Measurements from ENCODE around the gene FAM13C.
A peak's percentile ranks its signal among the peaks of the same experiment; 100 is the strongest.

Gene FAM13C

DNA sequence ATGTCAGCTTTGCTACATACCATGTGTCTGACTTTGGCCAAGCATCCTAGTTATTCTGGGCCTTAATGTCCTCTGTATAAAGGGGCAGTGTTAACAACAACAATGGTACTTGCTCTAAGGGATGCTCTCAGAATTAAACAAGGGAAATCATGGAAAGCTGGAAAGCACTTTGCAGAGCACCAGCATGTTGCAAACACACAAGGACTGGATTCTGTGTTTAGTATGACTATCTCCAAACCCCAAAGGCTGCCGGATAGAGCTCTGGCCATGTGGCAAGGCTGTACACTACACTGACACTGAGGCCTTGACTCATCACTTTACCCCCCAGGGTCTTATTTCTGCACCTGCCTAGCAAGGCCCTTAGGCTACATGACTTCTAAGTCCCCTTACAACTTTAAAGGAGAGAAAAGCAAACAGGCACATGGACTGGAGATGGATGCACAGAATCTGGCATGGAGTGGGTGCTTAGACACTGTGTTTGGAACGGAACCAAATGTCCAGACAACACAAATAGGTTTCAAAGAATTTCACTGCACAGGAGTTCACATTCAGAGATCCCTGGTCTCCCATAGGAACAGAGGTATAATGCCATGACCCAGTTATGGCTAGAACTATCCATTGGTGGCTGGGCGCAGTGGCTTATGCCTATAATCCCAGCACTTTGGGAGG, 74.6 kb downstream of the FAM13C start:
- H3K18ac ChIP-seq (ENCODE audit: low read length): no peak overlapping the region
- H3K27me3 ChIP-seq (ENCODE audit: control insufficient read depth in 3 of 3, insufficient read depth in 3 of 3, low read depth in 1 of 3, low read length in 3 of 3): no peaks in the 10 kb centered on the region
- H3K4ac ChIP-seq (ENCODE audit: low read length): no peak overlapping the region
- no peaks in the 10 kb centered on the region for H3K79me1 ChIP-seq (ENCODE audit: low read depth, low read length)
- no peak overlapping the region for H4K8ac ChIP-seq (ENCODE audit: low read depth, low read length)
- H3K9ac ChIP-seq (ENCODE audit: low read depth, low read length, poor library complexity): no peak overlapping the region
- peaks cover 0 to 11% of the 10 kb centered on the region in 2 donors for H3K4me1 ChIP-seq (ENCODE audit: control insufficient read depth in 2 of 2, insufficient read depth in 1 of 2, low read depth in 1 of 2, low read length in 2 of 2)
- no peaks in the 10 kb centered on the region for H3K36me3 ChIP-seq (replicated peaks in 1 of 2; ENCODE audit: control insufficient read depth in 2 of 2, insufficient read depth in 2 of 2, low read length in 2 of 2)
- H2BK5ac ChIP-seq (ENCODE audit: low read length): no peak overlapping the region
- WGBS, 2 donors (ENCODE audit: extremely low coverage in 2 of 2, insufficient read length in 2 of 2, insufficient replicate concordance in 1 of 2): no CpG with 5 or more reads among the region's 3 CpGs
- no peak for DNase-seq (ENCODE audit: low spot score)
- H3K4me2 ChIP-seq (ENCODE audit: insufficient read depth, low read length, poor library complexity, severe bottlenecking): no peak overlapping the region
- no peak overlapping the region for H2BK120ac ChIP-seq (ENCODE audit: low read depth, low read length)
- peaks cover 0 to 1% of the 10 kb centered on the region in 2 donors for H3K9me3 ChIP-seq (replicated peaks in 1 of 2; ENCODE audit: control insufficient read depth in 2 of 2, insufficient read depth in 1 of 2, low read depth in 1 of 2, low read length in 2 of 2)
- H3K4me3 ChIP-seq (ENCODE audit: low read length in 2 of 2): no peak overlapping the region
- H2BK12ac ChIP-seq (ENCODE audit: low read length): no peak overlapping the region
- no peak overlapping the region for H4K91ac ChIP-seq (ENCODE audit: low read depth, low read length, poor library complexity)
- H3K27ac ChIP-seq (replicated peaks; ENCODE audit: low read length): no peak overlapping the region
- no peak overlapping the region for H3K23ac ChIP-seq (ENCODE audit: low read depth, low read length, poor library complexity)
- no peak overlapping the region for H2AFZ ChIP-seq (ENCODE audit: low read length)
- H2AK5ac ChIP-seq (ENCODE audit: low read depth, low read length): no peak overlapping the region
- H2BK15ac ChIP-seq (ENCODE audit: low read length): no peak overlapping the region
- no peak overlapping the region for H3K14ac ChIP-seq (ENCODE audit: low read length)

DNA sequence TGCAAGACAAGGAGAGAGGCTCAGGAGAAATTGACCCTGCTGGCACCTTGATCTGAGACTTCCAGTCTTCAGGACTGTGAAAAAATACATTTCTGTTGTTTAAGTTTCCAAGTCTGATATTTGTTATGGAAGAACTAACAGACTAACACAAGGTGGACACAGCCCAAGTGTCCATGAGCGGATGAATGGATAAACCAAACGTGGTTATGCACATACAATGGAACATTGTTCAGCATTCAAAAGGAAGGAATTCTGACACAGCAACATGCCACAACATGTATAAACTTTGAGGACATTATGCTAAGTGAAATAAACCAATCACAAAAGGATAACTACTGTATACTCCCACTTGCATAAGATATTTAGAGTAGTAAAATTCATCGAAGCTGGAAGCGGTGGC, 76.5 kb downstream of the FAM13C start:
- no peak overlapping the region for H3K4me2 ChIP-seq (ENCODE audit: insufficient read depth, low read length, poor library complexity, severe bottlenecking)
- no peak overlapping the region for H3K4ac ChIP-seq (ENCODE audit: low read length)
- WGBS, 2 donors (ENCODE audit: extremely low coverage in 2 of 2, insufficient read length in 2 of 2, insufficient replicate concordance in 1 of 2): no CpG with 5 or more reads among the region's 4 CpGs
- DNase-seq (ENCODE audit: low spot score): no peak
- no peak overlapping the region for H2AK5ac ChIP-seq (ENCODE audit: low read depth, low read length)
- no peak overlapping the region for H3K4me3 ChIP-seq (ENCODE audit: low read length in 2 of 2)
- no peak overlapping the region for H4K8ac ChIP-seq (ENCODE audit: low read depth, low read length)
- H3K79me1 ChIP-seq (ENCODE audit: low read depth, low read length): no peaks in the 10 kb centered on the region
- no peak overlapping the region for H2AFZ ChIP-seq (ENCODE audit: low read length)
- no peak overlapping the region for H3K27ac ChIP-seq (replicated peaks; ENCODE audit: low read length)
- no peaks in the 10 kb centered on the region for H3K27me3 ChIP-seq (ENCODE audit: control insufficient read depth in 3 of 3, insufficient read depth in 3 of 3, low read depth in 1 of 3, low read length in 3 of 3)
- H3K9ac ChIP-seq (ENCODE audit: low read depth, low read length, poor library complexity): no peak overlapping the region
- peaks cover 0 to 1% of the 10 kb centered on the region in 2 donors for H3K9me3 ChIP-seq (replicated peaks in 1 of 2; ENCODE audit: control insufficient read depth in 2 of 2, insufficient read depth in 1 of 2, low read depth in 1 of 2, low read length in 2 of 2)
- no peak overlapping the region for H2BK5ac ChIP-seq (ENCODE audit: low read length)
- no peak overlapping the region for H3K23ac ChIP-seq (ENCODE audit: low read depth, low read length, poor library complexity)
- H3K18ac ChIP-seq (ENCODE audit: low read length): no peak overlapping the region
- no peak overlapping the region for H4K91ac ChIP-seq (ENCODE audit: low read depth, low read length, poor library complexity)
- no peak overlapping the region for H2BK120ac ChIP-seq (ENCODE audit: low read depth, low read length)
- H3K36me3 ChIP-seq (replicated peaks in 1 of 2; ENCODE audit: control insufficient read depth in 2 of 2, insufficient read depth in 2 of 2, low read length in 2 of 2): no peaks in the 10 kb centered on the region
- H3K4me1 ChIP-seq (ENCODE audit: control insufficient read depth in 2 of 2, insufficient read depth in 1 of 2, low read depth in 1 of 2, low read length in 2 of 2): peaks cover 0 to 13% of the 10 kb centered on the region in 2 donors
- H2BK15ac ChIP-seq (ENCODE audit: low read length): no peak overlapping the region
- H3K14ac ChIP-seq (ENCODE audit: low read length): no peak overlapping the region
- H2BK12ac ChIP-seq (ENCODE audit: low read length): no peak overlapping the region

DNA sequence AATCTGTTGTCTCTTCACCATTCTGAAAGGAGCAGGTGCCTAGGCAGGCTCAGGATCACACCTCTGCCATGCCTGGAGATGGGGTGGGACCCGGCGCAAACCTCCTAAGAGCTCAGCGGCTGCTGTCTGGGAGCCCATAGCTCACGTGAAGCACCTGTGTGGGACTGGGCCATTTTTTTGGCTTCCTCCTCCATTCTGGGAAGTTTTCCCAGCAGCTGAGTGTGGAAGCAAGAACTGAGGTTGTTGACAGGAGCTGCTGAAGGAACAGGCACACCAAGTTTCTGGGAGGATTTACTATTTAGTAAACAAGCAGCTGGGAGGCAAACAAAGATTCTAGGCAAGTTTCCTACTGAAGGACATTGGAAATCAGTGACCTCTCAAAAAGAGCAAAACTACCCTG, 77.3 kb downstream of the FAM13C start:
- Histone ChIP-seq H3K4me2 (ENCODE audit: insufficient read depth, low read length, poor library complexity, severe bottlenecking) (no peak overlapping the region), H4K8ac (ENCODE audit: low read depth, low read length) (no peak overlapping the region), H3K4me3 (ENCODE audit: low read length in 2 of 2) (no peak overlapping the region), H3K27me3 (ENCODE audit: control insufficient read depth in 3 of 3, insufficient read depth in 3 of 3, low read depth in 1 of 3, low read length in 3 of 3) (no peaks in the 10 kb centered on the region), H2BK120ac (ENCODE audit: low read depth, low read length) (no peak overlapping the region), H2AK5ac (ENCODE audit: low read depth, low read length) (no peak overlapping the region), H3K14ac (ENCODE audit: low read length) (no peak overlapping the region), H3K27ac (replicated peaks; ENCODE audit: low read length) (no peak overlapping the region), H3K4me1 (ENCODE audit: control insufficient read depth in 2 of 2, insufficient read depth in 1 of 2, low read depth in 1 of 2, low read length in 2 of 2) (peaks cover 0 to 13% of the 10 kb centered on the region in 2 donors), H3K4ac (ENCODE audit: low read length) (no peak overlapping the region), H2AFZ (ENCODE audit: low read length) (no peak overlapping the region), H3K9ac (ENCODE audit: low read depth, low read length, poor library complexity) (no peak overlapping the region), H4K91ac (ENCODE audit: low read depth, low read length, poor library complexity) (no peak overlapping the region), H3K23ac (ENCODE audit: low read depth, low read length, poor library complexity) (no peak overlapping the region), H3K79me1 (ENCODE audit: low read depth, low read length) (no peaks in the 10 kb centered on the region), H3K36me3 (replicated peaks in 1 of 2; ENCODE audit: control insufficient read depth in 2 of 2, insufficient read depth in 2 of 2, low read length in 2 of 2) (no peaks in the 10 kb centered on the region), H2BK15ac (ENCODE audit: low read length) (peak overlapping the region; percentile 60), H2BK5ac (ENCODE audit: low read length) (no peak overlapping the region), H3K9me3 (replicated peaks in 1 of 2; ENCODE audit: control insufficient read depth in 2 of 2, insufficient read depth in 1 of 2, low read depth in 1 of 2, low read length in 2 of 2) (peaks cover 0 to 1% of the 10 kb centered on the region in 2 donors), H3K18ac (ENCODE audit: low read length) (no peak overlapping the region), H2BK12ac (ENCODE audit: low read length) (peak overlapping the region; percentile 79)
- DNase-seq (ENCODE audit: low spot score): no peak
- no CpG with 5 or more reads among the region's 4 CpGs for WGBS, 2 donors (ENCODE audit: extremely low coverage in 2 of 2, insufficient read length in 2 of 2, insufficient replicate concordance in 1 of 2)

DNA sequence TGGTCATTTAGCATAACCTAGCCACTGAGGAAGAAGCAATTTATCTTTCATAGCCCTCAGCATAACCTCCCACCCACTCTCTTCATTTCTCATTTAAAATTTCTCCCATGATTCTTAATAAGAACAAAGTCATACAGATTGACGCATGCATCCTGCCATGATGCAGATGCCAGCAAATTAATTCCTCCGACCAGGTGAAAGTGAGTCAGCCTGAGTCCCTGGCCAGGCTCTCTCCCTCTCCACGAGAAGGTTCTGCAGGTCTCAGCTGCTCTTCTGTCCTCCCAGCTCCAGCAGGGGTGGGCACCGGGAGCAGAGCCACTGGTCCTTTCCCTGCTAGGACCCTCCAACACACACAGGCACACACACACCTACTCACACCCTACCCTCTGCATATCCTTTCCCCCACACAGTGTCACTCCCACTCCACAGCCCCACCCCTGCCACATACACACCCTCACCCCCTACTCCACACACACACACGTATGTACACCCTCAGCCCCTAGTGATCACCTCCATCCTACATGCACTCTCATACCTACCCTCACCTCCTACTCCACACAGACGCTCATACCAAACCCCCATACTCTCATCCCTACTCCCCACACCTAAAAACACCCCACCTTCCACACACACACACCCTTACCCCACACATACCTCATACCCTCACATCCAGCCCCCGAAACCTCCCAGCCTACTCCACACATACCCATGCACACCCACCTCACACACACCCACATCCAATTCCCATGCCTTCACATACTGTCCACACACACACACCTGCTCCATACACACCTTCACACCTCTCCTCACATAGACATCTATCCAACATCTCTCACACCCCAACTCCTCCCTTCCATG, 78.0 kb downstream of the FAM13C start:
- DNase-seq (ENCODE audit: low spot score): no peak
- Histone ChIP-seq H3K4me3 (ENCODE audit: low read length in 2 of 2) (no peak overlapping the region), H2BK120ac (ENCODE audit: low read depth, low read length) (no peak overlapping the region), H3K27me3 (ENCODE audit: control insufficient read depth in 3 of 3, insufficient read depth in 3 of 3, low read depth in 1 of 3, low read length in 3 of 3) (no peaks in the 10 kb centered on the region), H3K4me2 (ENCODE audit: insufficient read depth, low read length, poor library complexity, severe bottlenecking) (no peak overlapping the region), H3K36me3 (replicated peaks in 1 of 2; ENCODE audit: control insufficient read depth in 2 of 2, insufficient read depth in 2 of 2, low read length in 2 of 2) (no peaks in the 10 kb centered on the region), H3K9ac (ENCODE audit: low read depth, low read length, poor library complexity) (peak overlapping the region; percentile 17), H3K18ac (ENCODE audit: low read length) (peak overlapping the region; percentile 1), H4K8ac (ENCODE audit: low read depth, low read length) (no peak overlapping the region), H2BK12ac (ENCODE audit: low read length) (peak overlapping the region; percentile 79), H3K9me3 (replicated peaks in 1 of 2; ENCODE audit: control insufficient read depth in 2 of 2, insufficient read depth in 1 of 2, low read depth in 1 of 2, low read length in 2 of 2) (peaks cover 0 to 1% of the 10 kb centered on the region in 2 donors), H3K4me1 (ENCODE audit: control insufficient read depth in 2 of 2, insufficient read depth in 1 of 2, low read depth in 1 of 2, low read length in 2 of 2) (peaks cover 0 to 13% of the 10 kb centered on the region in 2 donors), H3K23ac (ENCODE audit: low read depth, low read length, poor library complexity) (no peak overlapping the region), H4K91ac (ENCODE audit: low read depth, low read length, poor library complexity) (no peak overlapping the region), H3K79me1 (ENCODE audit: low read depth, low read length) (no peaks in the 10 kb centered on the region), H3K4ac (ENCODE audit: low read length) (no peak overlapping the region), H2AK5ac (ENCODE audit: low read depth, low read length) (no peak overlapping the region), H3K27ac (replicated peaks; ENCODE audit: low read length) (no peak overlapping the region), H2AFZ (ENCODE audit: low read length) (no peak overlapping the region), H2BK15ac (ENCODE audit: low read length) (peak overlapping the region; percentile 60), H2BK5ac (ENCODE audit: low read length) (no peak overlapping the region), H3K14ac (ENCODE audit: low read length) (no peak overlapping the region)
- 100% methylated on average over 3 of the region's 7 CpGs; no CpG with 5 or more reads in 1 of the 2 donors for WGBS, 2 donors (ENCODE audit: extremely low coverage in 2 of 2, insufficient read length in 2 of 2, insufficient replicate concordance in 1 of 2)

Measured in neuronal stem cell (in vitro differentiated cells).